Activated T-helper 1 cell treated with Interleukin-2 at 50 U/mL for 16 hours (primary cell): ENCODE measurements around the gene SKP2.
"Not testable (repeated sequence)": the region's sequence is repeated elsewhere in the genome, so short reads cannot be mapped to it uniquely, and the experiment has no call there.

Source experiments
- DNase-seq: peaks from one replicate; pipeline ENCODE4 v3.0.0-alpha.2; 2020; ENCODE audit warnings: low read depth

Gene SKP2

GRCh38 chr5:36156619-36157018 is 4.7 kb downstream of the SKP2 start:
- no peak for DNase-seq

GRCh38 chr5:36158144-36158543 is 6.2 kb downstream of the SKP2 start:
- DNase-seq, result no peak

GRCh38 chr5:36160617-36161016 is 8.7 kb downstream of the SKP2 start:
- no peak for DNase-seq

- DNase-seq, result no peak
Measured at GRCh38 chr5:36161361-36161760, 9.4 kb downstream of the SKP2 start.

- DNase-seq, result no peak
Measured at GRCh38 chr5:36162810-36163486, 11.0 kb downstream of the SKP2 start.

GRCh38 chr5:36164461-36164860 is 12.6 kb downstream of the SKP2 start:
- no peak for DNase-seq

GRCh38 chr5:36168737-36169136 is 16.8 kb downstream of the SKP2 start:
- DNase-seq, result no peak

GRCh38 chr5:36170832-36171424 is 19.0 kb downstream of the SKP2 start:
- no peak for DNase-seq

- no peak for DNase-seq
Measured at GRCh38 chr5:36172599-36172998, 20.7 kb downstream of the SKP2 start.

- DNase-seq, result no peak
Measured at GRCh38 chr5:36173426-36173825, 21.5 kb downstream of the SKP2 start.

- DNase-seq, result no peak
Measured at GRCh38 chr5:36174119-36174518, 22.2 kb downstream of the SKP2 start.

GRCh38 chr5:36175043-36175442 is 23.1 kb downstream of the SKP2 start:
- no peak for DNase-seq

GRCh38 chr5:36177154-36177553 is 25.2 kb downstream of the SKP2 start:
- no peak for DNase-seq

- DNase-seq, result no peak
Measured at GRCh38 chr5:36177715-36178523, 26.0 kb downstream of the SKP2 start.

GRCh38 chr5:36178524-36178890 is 26.6 kb downstream of the SKP2 start:
- no peak for DNase-seq

- DNase-seq, result no peak
Measured at GRCh38 chr5:36179950-36180349, 28.0 kb downstream of the SKP2 start.

- DNase-seq, result no peak
Measured at GRCh38 chr5:36180556-36181350, 28.8 kb downstream of the SKP2 start.

- DNase-seq, result no peak
Measured at GRCh38 chr5:36181774-36182173, 29.9 kb downstream of the SKP2 start.

- not testable (repeated sequence) for DNase-seq
Measured at GRCh38 chr5:36184408-36184807, 32.5 kb downstream of the SKP2 start.

GRCh38 chr5:36193746-36194145 is 41.8 kb downstream of the SKP2 start:
- no peak for DNase-seq

- DNase-seq, result no peak
Measured at GRCh38 chr5:36198281-36198680, 46.4 kb downstream of the SKP2 start.

- not testable (repeated sequence) for DNase-seq
Measured at GRCh38 chr5:36198783-36199182, 46.9 kb downstream of the SKP2 start.
